Measurements from ENCODE around the gene ZNF330. TPM values are rescaled to one million over a fixed set of nuclear protein-coding genes. Genes with fewer than 3 reads are reported as not detected.

ZNF330 gene
- polyA plus RNA-seq, 3 donors = 21.6 to 38.9 (median 27.7) TPM

GRCh38 chr4:141254326-141254725 lies 33.6 kb downstream of the ZNF330 start:
- peak overlapping the region in 1 of 7 donors; percentile 69 for H3K27ac Mint-ChIP-seq

DNA sequence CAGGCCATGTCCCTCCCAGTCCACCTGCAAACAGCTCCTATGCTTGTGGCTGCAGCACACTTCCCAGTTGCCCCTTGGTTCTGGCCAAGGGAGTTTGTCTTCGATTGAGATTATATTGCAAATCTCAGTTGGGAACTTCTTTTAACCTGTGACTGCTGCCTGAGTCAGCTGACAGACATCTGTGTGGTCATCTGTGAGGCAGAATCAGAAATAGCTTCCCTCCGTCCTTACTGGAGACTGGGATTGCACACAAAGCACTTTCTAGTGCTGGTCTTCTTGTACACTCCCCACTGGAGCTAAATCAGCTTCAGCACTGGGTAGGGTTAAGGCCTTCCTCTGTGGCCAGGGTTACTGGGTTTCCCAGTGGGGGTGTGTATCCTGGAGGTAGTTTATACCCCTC lies 34.3 kb downstream of the ZNF330 start:
- no peak overlapping the region for H3K9ac ChIP-seq (ENCODE audit: insufficient read depth, low read length, poor library complexity, severe bottlenecking)
- no peak overlapping the region for H3K4me2 ChIP-seq (replicated peaks; ENCODE audit: extremely low read depth, low read length, poor library complexity, severe bottlenecking)
- H3K9me3 ChIP-seq (replicated peaks in 1 of 2; ENCODE audit: control insufficient read depth in 1 of 2, insufficient read depth in 1 of 2, low read length in 2 of 2) = no peaks in the 10 kb centered on the region
- H2AFZ ChIP-seq (ENCODE audit: insufficient read depth, low read depth, low read length, poor library complexity, severe bottlenecking) = no peak overlapping the region
- H3K4me3 Mint-ChIP-seq = no peak overlapping the region
- no peaks in the 10 kb centered on the region for H3K36me3 Mint-ChIP-seq
- peaks cover 2 to 24% (median 13%) of the 10 kb centered on the region in 7 donors for H3K9me3 Mint-ChIP-seq
- no peaks in the 10 kb centered on the region for H3K36me3 ChIP-seq (replicated peaks in 1 of 2; ENCODE audit: control insufficient read depth in 1 of 2, insufficient read depth in 2 of 2, low read length in 2 of 2)
- no peak overlapping the region for H3K27ac ChIP-seq (ENCODE audit: low read depth in 1 of 2, low read length in 2 of 2)
- no peaks in the 10 kb centered on the region for H3K4me1 ChIP-seq (ENCODE audit: control insufficient read depth in 1 of 2, insufficient read depth in 2 of 2, low read length in 2 of 2)
- 86% methylated on average over 1 of the region's 2 CpGs for WGBS (ENCODE audit: insufficient coverage)
- intact Hi-C loops (cut with micrococcal nuclease) = no loop called here
- DNase-seq = no peak
- no peaks in the 10 kb centered on the region for H3K4me1 Mint-ChIP-seq
- no peak overlapping the region for H3K27ac Mint-ChIP-seq
- H3K79me2 ChIP-seq (ENCODE audit: insufficient read depth, low read length) = no peaks in the 10 kb centered on the region
- H3K4me3 ChIP-seq (replicated peaks in 1 of 3; ENCODE audit: low read depth in 2 of 3, low read length in 3 of 3) = no peak overlapping the region
- peaks cover 0 to 3% (median 3%) of the 10 kb centered on the region in 3 donors for H3K27me3 Mint-ChIP-seq (ENCODE audit: low read depth in 3 of 3)
- TF ChIP-seq CTCF (IDR thresholded peaks at IDR 0.05) = no peak
- no peaks in the 10 kb centered on the region for H4K20me1 ChIP-seq (ENCODE audit: insufficient read depth, low read length)
- H3K27me3 ChIP-seq (ENCODE audit: control insufficient read depth in 2 of 2, insufficient read depth in 2 of 2, low read length in 2 of 2) = no peaks in the 10 kb centered on the region

More at GRCh38 chr4:141254326-141254725, 33.6 kb downstream of the ZNF330 start:
- no peak for TF ChIP-seq CTCF (IDR thresholded peaks at IDR 0.05)
- Histone ChIP-seq H3K36me3 (replicated peaks in 1 of 2; ENCODE audit: control insufficient read depth in 1 of 2, insufficient read depth in 2 of 2, low read length in 2 of 2) (no peaks in the 10 kb centered on the region), H3K27ac (ENCODE audit: low read depth in 1 of 2, low read length in 2 of 2) (no peak overlapping the region), H2AFZ (ENCODE audit: insufficient read depth, low read depth, low read length, poor library complexity, severe bottlenecking) (no peak overlapping the region), H3K4me3 (replicated peaks in 1 of 3; ENCODE audit: low read depth in 2 of 3, low read length in 3 of 3) (no peak overlapping the region), H3K79me2 (ENCODE audit: insufficient read depth, low read length) (no peaks in the 10 kb centered on the region), H4K20me1 (ENCODE audit: insufficient read depth, low read length) (no peaks in the 10 kb centered on the region), H3K9ac (ENCODE audit: insufficient read depth, low read length, poor library complexity, severe bottlenecking) (no peak overlapping the region), H3K4me1 (ENCODE audit: control insufficient read depth in 1 of 2, insufficient read depth in 2 of 2, low read length in 2 of 2) (no peaks in the 10 kb centered on the region), H3K27me3 (ENCODE audit: control insufficient read depth in 2 of 2, insufficient read depth in 2 of 2, low read length in 2 of 2) (no peaks in the 10 kb centered on the region), H3K4me2 (replicated peaks; ENCODE audit: extremely low read depth, low read length, poor library complexity, severe bottlenecking) (no peak overlapping the region), H3K9me3 (replicated peaks in 1 of 2; ENCODE audit: control insufficient read depth in 1 of 2, insufficient read depth in 1 of 2, low read length in 2 of 2) (no peaks in the 10 kb centered on the region)
- no peak for DNase-seq
- Mint-ChIP-seq H3K27me3 (ENCODE audit: low read depth in 3 of 3) (peaks cover 0 to 3% (median 3%) of the 10 kb centered on the region in 3 donors), H3K4me1 (no peaks in the 10 kb centered on the region), H3K36me3 (no peaks in the 10 kb centered on the region), H3K4me3 (no peak overlapping the region), H3K9me3 (peaks cover 0 to 23% (median 13%) of the 10 kb centered on the region in 7 donors)
- intact Hi-C loops (cut with micrococcal nuclease) = no loop called here
